HCT116 (cell line): ENCODE measurements around the gene SPDYE1. TPM values are rescaled to one million over a fixed set of nuclear protein-coding genes. Genes with fewer than 3 reads are reported as not detected.
A peak's percentile ranks its signal among the peaks of the same experiment; 100 is the strongest.
"Not testable (repeated sequence)": the region's sequence is repeated elsewhere in the genome, so short reads cannot be mapped to it uniquely, and the experiment has no call there.

Experiments used
- ATAC-seq: fragments of 200-7000 bp; cut with Tn5 transposase; 2 replicates; pipeline ENCODE4 v1.9.1; 2020; ENCODE audit warnings: mild to moderate bottlenecking, moderate library complexity
- BruUV-seq: library from RNA; stranded (reverse); fragments of 400-500 nt; replicated peaks from 2 replicates; lab custom pipeline; 2021; lab: Mats Ljungman, UMichigan
- CTCF ChIA-PET: fragments of 300-600 bp; sonication (Branson Sonifier 250); formaldehyde crosslinking; loops from one replicate; lab custom pipeline; 2021; ENCODE audit warnings: antibody characterized with exemption; lab: Charles Lee
- POLR2A ChIA-PET: fragments of 300-600, 350-600 bp; sonication (Branson Sonifier 250); formaldehyde crosslinking; loops from one replicate; lab custom pipeline; 2021; ENCODE audit warnings: antibody characterized with exemption; lab: Charles Lee
- RAD21 ChIA-PET, 2 experiments: fragments of 300-600 bp; sonication (Branson Sonifier 250); formaldehyde crosslinking; loops; one replicate each; lab custom pipeline; 2023; ENCODE audit warnings: low total read pairs in 2 of 2; ENCODE audit not compliant: uncharacterized antibody in 2 of 2, unreplicated experiment in 2 of 2, low non-redundant PET in 1 of 2; lab: Charles Lee
- DNase-seq: peaks from one replicate; pipeline ENCODE4 v3.0.0-alpha.2; 2010; ENCODE audit warnings: low read depth, low spot score
- H2AFZ ChIP-seq: fragments of 200-600 bp; shearing (Covaris generic), sonication (generic); 2 replicates; pipeline ENCODE4 v1.6.1; 2017; ENCODE audit warnings: low read depth, mixed run types, mixed read lengths, antibody characterized with exemption, low read length; ENCODE audit not compliant: poor library complexity, severe bottlenecking
- H3K27ac ChIP-seq: 2 replicates; pipeline ENCODE4 v1.5.1; 2012; ENCODE audit warnings: low read depth, low read length
- H3K27me3 ChIP-seq: fragments of 200-600 bp; sonication (generic); 2 replicates; pipeline ENCODE4 v1.6.1; 2016; ENCODE audit warnings: mixed run types, low read length, mixed read lengths; ENCODE audit not compliant: insufficient read depth
- H3K36me3 ChIP-seq, 2 experiments: fragments of 200-500 bp in 1 of 2; fragments of 200-600 bp in 1 of 2; sonication (Bioruptor generic) in 1 of 2; sonication (generic) in 1 of 2; 2 replicates each; pipeline versions ENCODE4 v1.5.1 to v1.6.1; 2014 to 2016; ENCODE audit warnings: low read length in 2 of 2, inconsistent platforms in 1 of 2, mixed read lengths in 1 of 2, mixed run types in 1 of 2; ENCODE audit not compliant: insufficient read depth in 2 of 2, control insufficient read depth in 1 of 2
- H3K4me1 ChIP-seq, 2 experiments: fragments of 200-600 bp in 1 of 2; sonication (generic) in 1 of 2; 2 replicates each; pipeline versions ENCODE4 v1.5.1 to v1.6.1; 2012 to 2017; ENCODE audit warnings: low read length in 2 of 2, inconsistent platforms in 1 of 2, mild to moderate bottlenecking in 1 of 2, mixed read lengths in 1 of 2, mixed run types in 1 of 2, moderate library complexity in 1 of 2; ENCODE audit not compliant: insufficient read depth in 2 of 2, control insufficient read depth in 1 of 2
- H3K4me2 ChIP-seq: fragments of 200-600 bp; sonication (generic); 2 replicates; pipeline ENCODE4 v1.6.1; 2017; ENCODE audit warnings: mixed run types, low read length, mixed read lengths
- H3K4me3 ChIP-seq, 2 experiments: fragments of 200-600 bp in 1 of 2; sonication (generic) in 1 of 2; replicated peaks in 1 of 2; 2 replicates each; pipeline ENCODE4 v1.5.1; 2011 to 2016; ENCODE audit warnings: low read length in 2 of 2, control low read depth in 1 of 2, low read depth in 1 of 2, mild to moderate bottlenecking in 1 of 2, mixed read lengths in 1 of 2, mixed run types in 1 of 2
- H3K79me2 ChIP-seq: fragments of 200-600 bp; sonication (generic); 2 replicates; pipeline ENCODE4 v1.6.1; 2017; ENCODE audit warnings: mild to moderate bottlenecking, mixed run types, low read length, moderate library complexity, mixed read lengths; ENCODE audit not compliant: insufficient read depth
- H3K9ac ChIP-seq: fragments of 200-600 bp; sonication (generic); 2 replicates; pipeline ENCODE4 v1.6.1; 2016; ENCODE audit warnings: low read length, mixed read lengths
- H3K9me2 ChIP-seq: fragments of 200-600 bp; sonication (generic), shearing (Covaris generic); 2 replicates; pipeline ENCODE4 v1.6.1; 2017; ENCODE audit warnings: mixed run types, mild to moderate bottlenecking, moderate library complexity; ENCODE audit not compliant: insufficient read depth
- H3K9me3 ChIP-seq, 2 experiments: fragments of 200-500 bp in 1 of 2; fragments of 200-600 bp in 1 of 2; sonication (Bioruptor generic) in 1 of 2; sonication (generic) in 1 of 2; 2 replicates each; pipeline ENCODE4 v1.6.1; 2014 to 2017; ENCODE audit warnings: low read length in 2 of 2, mixed read lengths in 2 of 2, inconsistent platforms in 1 of 2, low read depth in 1 of 2, mild to moderate bottlenecking in 1 of 2, mixed run types in 1 of 2, moderate library complexity in 1 of 2; ENCODE audit not compliant: control insufficient read depth in 1 of 2, insufficient read depth in 1 of 2
- H4K20me1 ChIP-seq: fragments of 200-600 bp; sonication (generic), shearing (Covaris generic); 2 replicates; pipeline ENCODE4 v1.6.1; 2017; ENCODE audit warnings: mixed run types, mild to moderate bottlenecking, moderate library complexity; ENCODE audit not compliant: insufficient read depth
- RAD21 ChIP-seq: IDR thresholded peaks from 2 replicates; pipeline ENCODE4 v1.6.1; 2012; ENCODE audit warnings: low read depth, mild to moderate bottlenecking
- intact Hi-C: fragments of 100-400 bp; cut with micrococcal nuclease; formaldehyde crosslinking; loops from 2 replicates; pipeline ENCODE4 v1.10.0; 2022
- total RNA-seq: library from RNA; stranded (reverse); gene quantifications from one replicate; pipeline ENCODE4 v1.2.1, GENCODE V29; 2021; ENCODE audit not compliant: unreplicated experiment
- TF ChIP-seq, protein P1 (sequence below), 3 experiments: fragments of 200-600 bp in 1 of 3; sonication (generic) in 1 of 3; IDR thresholded peaks in 2 of 3; conservative IDR thresholded peaks in 1 of 3; 2 replicates each; pipeline ENCODE4 v1.5.1; 2012 to 2017; ENCODE audit warnings: low read depth in 2 of 3, low read length in 2 of 3, antibody characterized with exemption in 1 of 3, borderline replicate concordance in 1 of 3, control low read depth in 1 of 3, mild to moderate bottlenecking in 1 of 3, mixed read lengths in 1 of 3, mixed run types in 1 of 3, moderate library complexity in 1 of 3; ENCODE audit not compliant: insufficient read depth in 1 of 3

SPDYE1 gene
- total RNA-seq, 1 experiment from 2014 or later: not detected

GRCh38 chr7:43983736-43984135 lies 14.0 kb upstream of the SPDYE1 start:
- H3K27ac ChIP-seq, H3K4me3 ChIP-seq, H3K36me3 ChIP-seq, H3K9me2 ChIP-seq, H3K9me3 ChIP-seq, DNase-seq, H3K4me2 ChIP-seq, H3K27me3 ChIP-seq, CTCF ChIA-PET, BruUV-seq, intact Hi-C loops, POLR2A ChIA-PET, RAD21 ChIA-PET, H2AFZ ChIP-seq, H3K4me1 ChIP-seq, H3K9ac ChIP-seq, H4K20me1 ChIP-seq, H3K79me2 ChIP-seq: not testable (repeated sequence)
- ATAC-seq: peak; percentile 43; the same call in 1 of the 2 replicates
- TF ChIP-seq, protein P1, sequence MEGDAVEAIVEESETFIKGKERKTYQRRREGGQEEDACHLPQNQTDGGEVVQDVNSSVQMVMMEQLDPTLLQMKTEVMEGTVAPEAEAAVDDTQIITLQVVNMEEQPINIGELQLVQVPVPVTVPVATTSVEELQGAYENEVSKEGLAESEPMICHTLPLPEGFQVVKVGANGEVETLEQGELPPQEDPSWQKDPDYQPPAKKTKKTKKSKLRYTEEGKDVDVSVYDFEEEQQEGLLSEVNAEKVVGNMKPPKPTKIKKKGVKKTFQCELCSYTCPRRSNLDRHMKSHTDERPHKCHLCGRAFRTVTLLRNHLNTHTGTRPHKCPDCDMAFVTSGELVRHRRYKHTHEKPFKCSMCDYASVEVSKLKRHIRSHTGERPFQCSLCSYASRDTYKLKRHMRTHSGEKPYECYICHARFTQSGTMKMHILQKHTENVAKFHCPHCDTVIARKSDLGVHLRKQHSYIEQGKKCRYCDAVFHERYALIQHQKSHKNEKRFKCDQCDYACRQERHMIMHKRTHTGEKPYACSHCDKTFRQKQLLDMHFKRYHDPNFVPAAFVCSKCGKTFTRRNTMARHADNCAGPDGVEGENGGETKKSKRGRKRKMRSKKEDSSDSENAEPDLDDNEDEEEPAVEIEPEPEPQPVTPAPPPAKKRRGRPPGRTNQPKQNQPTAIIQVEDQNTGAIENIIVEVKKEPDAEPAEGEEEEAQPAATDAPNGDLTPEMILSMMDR (IDR thresholded peaks at IDR 0.05 in 2 of 3, conservative IDR thresholded peaks at IDR 0.05 in 1 of 3; ENCODE audit: borderline replicate concordance in 1 of 3, insufficient read depth in 1 of 3, low read depth in 2 of 3, low read length in 2 of 3): 0 out of 6 replicates have a peak, but pooled peaks of 2 of the 3 experiments have one; percentile 11 to 15

DNA sequence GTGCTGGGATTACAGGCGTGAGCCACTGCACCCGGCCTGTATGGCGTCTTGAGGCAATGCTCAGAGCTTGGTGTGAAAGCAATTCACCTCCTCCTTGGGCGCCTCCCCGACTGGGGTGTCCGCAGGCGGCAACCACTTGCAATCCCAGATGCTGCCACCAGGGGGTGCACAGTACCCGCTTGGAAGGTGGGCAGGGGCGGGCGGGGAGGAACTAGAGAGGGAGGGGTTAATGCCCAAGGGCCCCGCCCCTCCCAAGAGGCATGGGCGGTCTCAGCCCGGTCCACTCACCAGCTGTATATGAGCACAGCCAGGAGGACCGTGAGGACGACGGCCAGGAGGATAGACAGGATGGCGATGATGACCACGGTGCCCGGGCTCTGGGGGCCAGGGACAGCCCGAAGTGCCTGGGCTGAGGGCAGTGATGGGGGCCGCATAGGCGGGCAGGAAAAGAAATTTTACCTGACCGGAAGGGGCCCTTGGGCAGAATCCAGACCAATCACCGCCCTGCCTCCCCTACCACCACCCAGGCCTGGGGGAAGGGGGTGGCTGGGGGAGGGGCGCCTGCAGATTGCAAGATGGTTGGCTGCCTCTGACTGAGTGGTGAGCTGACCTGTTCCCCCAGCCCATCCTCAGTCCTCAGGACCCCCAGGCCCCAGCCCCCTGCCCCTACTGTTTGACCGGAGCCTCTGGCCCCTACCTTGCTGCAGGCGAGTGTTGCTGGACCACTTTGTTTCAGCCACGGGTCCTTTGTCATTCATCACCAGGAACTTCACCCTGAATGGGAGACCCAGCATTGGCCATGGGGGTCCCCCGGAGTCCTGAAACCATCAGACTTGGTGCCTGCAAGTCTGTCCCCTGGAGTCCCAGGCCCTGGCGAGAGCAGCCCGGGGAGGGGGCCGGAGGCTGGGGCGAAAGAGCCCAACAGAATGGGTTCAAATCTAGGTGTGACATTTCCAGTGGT lies 11.5 kb upstream of the SPDYE1 start:
- H3K27ac ChIP-seq, intact Hi-C loops, H3K4me3 ChIP-seq, H3K9me2 ChIP-seq, H3K9ac ChIP-seq, H3K79me2 ChIP-seq, H3K27me3 ChIP-seq, H3K4me1 ChIP-seq, BruUV-seq, H4K20me1 ChIP-seq, H3K4me2 ChIP-seq, CTCF ChIA-PET, H3K9me3 ChIP-seq, H2AFZ ChIP-seq, H3K36me3 ChIP-seq: not testable (repeated sequence)
- DNase-seq (peak; percentile 33), ATAC-seq (peak; percentile 95)
- RAD21 ChIA-PET: interaction anchor here in 1 of 2 experiments (0.6 kb wide), 1 partner anchor 237 kb away, joined by 3 read pairs; no protein-coding TSS in a partner anchor
- TF ChIP-seq, protein P1 (IDR thresholded peaks at IDR 0.05 in 2 of 3, conservative IDR thresholded peaks at IDR 0.05 in 1 of 3; ENCODE audit: borderline replicate concordance in 1 of 3, insufficient read depth in 1 of 3, low read depth in 2 of 3, low read length in 2 of 3): peak; percentile 33 to 54 (median 40); a peak in 4 of 6 replicates
- peak; percentile 66 for TF ChIP-seq RAD21
- TF ChIP-seq, all 23 proteins: peak for 2; not testable (repeated sequence) for 21
- POLR2A ChIA-PET: not testable (repeated sequence)

GRCh38 chr7:43987476-43987875 lies 10.2 kb upstream of the SPDYE1 start:
- not testable (repeated sequence) for BruUV-seq, ATAC-seq

More at GRCh38 chr7:43987476-43987875, 10.2 kb upstream of the SPDYE1 start:
- H3K36me3 ChIP-seq, RAD21 ChIA-PET, CTCF ChIA-PET, H3K27me3 ChIP-seq, H2AFZ ChIP-seq, H3K9ac ChIP-seq, DNase-seq, intact Hi-C loops, H3K4me1 ChIP-seq, H3K9me2 ChIP-seq, H4K20me1 ChIP-seq, H3K9me3 ChIP-seq, POLR2A ChIA-PET, H3K4me3 ChIP-seq, H3K27ac ChIP-seq, H3K79me2 ChIP-seq, H3K4me2 ChIP-seq: not testable (repeated sequence)
